PFSK-1 (cell line): ENCODE data around the gene ANAPC2.

Experiments
- FOXP2 ChIP-seq: optimal IDR thresholded peaks from 2 replicates; pipeline ENCODE3; 2011; ENCODE audit warnings: borderline replicate concordance, control low read depth, inconsistent platforms; ENCODE audit not compliant: insufficient read depth; ENCODE audit errors: extremely low read length, extremely low read depth
- POLR2AphosphoS5 ChIP-seq: IDR thresholded peaks from 2 replicates; pipeline ENCODE4 v1.6.1; 2012; ENCODE audit warnings: low read depth, mild to moderate bottlenecking, control low read depth, low read length, moderate library complexity
- SIN3A ChIP-seq: IDR thresholded peaks from 2 replicates; pipeline ENCODE4 v1.6.1; 2012; ENCODE audit warnings: mild to moderate bottlenecking, low read length, moderate library complexity, borderline replicate concordance; ENCODE audit not compliant: insufficient read depth
- TAF1 ChIP-seq: IDR thresholded peaks from 2 replicates; pipeline ENCODE4 v1.6.1; 2012; ENCODE audit warnings: low read length, control low read depth, borderline replicate concordance; ENCODE audit not compliant: insufficient read depth
- TF ChIP-seq, protein P1 (sequence below), 2 experiments: IDR thresholded peaks; 2 replicates each; pipeline versions ENCODE4 v1.6.1 to v1.8.0; 2011 to 2012; ENCODE audit warnings: low read depth in 2 of 2, low read length in 2 of 2, control low read depth in 1 of 2, inconsistent platforms in 1 of 2, mild to moderate bottlenecking in 1 of 2, moderate library complexity in 1 of 2; ENCODE audit not compliant: insufficient read depth in 1 of 2

DNA sequence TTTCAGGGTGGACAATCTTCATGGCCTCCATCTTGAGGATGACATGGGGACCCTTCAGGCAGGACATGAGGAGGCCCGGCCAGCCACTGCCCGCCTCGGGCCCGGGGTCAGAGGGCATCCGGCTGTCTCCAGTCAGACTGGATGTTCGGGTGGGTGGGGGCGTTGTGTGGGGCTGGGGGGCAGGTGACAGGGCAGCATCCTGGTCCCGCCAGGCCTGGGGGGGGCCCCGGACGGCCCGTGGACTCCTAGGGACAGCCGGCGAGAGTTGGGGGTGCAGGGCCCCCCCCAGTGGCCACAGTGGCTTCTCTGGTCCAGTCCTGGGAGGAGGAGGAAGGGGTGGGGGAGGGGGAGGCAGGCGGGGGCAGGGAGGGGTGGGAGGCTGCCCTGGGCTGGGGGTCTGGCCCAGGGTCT is 32.7 kb upstream of the ANAPC2 start:
- TF ChIP-seq TAF1: no peak
- TF ChIP-seq, protein P1, sequence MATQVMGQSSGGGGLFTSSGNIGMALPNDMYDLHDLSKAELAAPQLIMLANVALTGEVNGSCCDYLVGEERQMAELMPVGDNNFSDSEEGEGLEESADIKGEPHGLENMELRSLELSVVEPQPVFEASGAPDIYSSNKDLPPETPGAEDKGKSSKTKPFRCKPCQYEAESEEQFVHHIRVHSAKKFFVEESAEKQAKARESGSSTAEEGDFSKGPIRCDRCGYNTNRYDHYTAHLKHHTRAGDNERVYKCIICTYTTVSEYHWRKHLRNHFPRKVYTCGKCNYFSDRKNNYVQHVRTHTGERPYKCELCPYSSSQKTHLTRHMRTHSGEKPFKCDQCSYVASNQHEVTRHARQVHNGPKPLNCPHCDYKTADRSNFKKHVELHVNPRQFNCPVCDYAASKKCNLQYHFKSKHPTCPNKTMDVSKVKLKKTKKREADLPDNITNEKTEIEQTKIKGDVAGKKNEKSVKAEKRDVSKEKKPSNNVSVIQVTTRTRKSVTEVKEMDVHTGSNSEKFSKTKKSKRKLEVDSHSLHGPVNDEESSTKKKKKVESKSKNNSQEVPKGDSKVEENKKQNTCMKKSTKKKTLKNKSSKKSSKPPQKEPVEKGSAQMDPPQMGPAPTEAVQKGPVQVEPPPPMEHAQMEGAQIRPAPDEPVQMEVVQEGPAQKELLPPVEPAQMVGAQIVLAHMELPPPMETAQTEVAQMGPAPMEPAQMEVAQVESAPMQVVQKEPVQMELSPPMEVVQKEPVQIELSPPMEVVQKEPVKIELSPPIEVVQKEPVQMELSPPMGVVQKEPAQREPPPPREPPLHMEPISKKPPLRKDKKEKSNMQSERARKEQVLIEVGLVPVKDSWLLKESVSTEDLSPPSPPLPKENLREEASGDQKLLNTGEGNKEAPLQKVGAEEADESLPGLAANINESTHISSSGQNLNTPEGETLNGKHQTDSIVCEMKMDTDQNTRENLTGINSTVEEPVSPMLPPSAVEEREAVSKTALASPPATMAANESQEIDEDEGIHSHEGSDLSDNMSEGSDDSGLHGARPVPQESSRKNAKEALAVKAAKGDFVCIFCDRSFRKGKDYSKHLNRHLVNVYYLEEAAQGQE (IDR thresholded peaks at IDR 0.05; ENCODE audit: insufficient read depth in 1 of 2, low read depth in 2 of 2, low read length in 2 of 2): no peak
- no peak for TF ChIP-seq POLR2AphosphoS5
- TF ChIP-seq SIN3A: no peak
- no peak for TF ChIP-seq FOXP2
